GM12878 (cell line): ENCODE results near the gene ZNF777. TPM values are rescaled to one million over a fixed set of nuclear protein-coding genes. Genes with fewer than 3 reads are reported as not detected.

Experiments
- ATAC-seq: fragments of 200-7000 bp; cut with Tn5 transposase; 3 replicates; pipeline ENCODE4 v1.9.1; 2020; ENCODE audit warnings: mild to moderate bottlenecking, moderate library complexity
- BruUV-seq: library from RNA; stranded (reverse); fragments of 400-500 nt; replicated peaks from 2 replicates; lab custom pipeline; 2021; lab: Mats Ljungman, UMichigan
- CTCF ChIA-PET: fragments of 300-600 bp; sonication (Branson Sonifier 250); formaldehyde crosslinking; extraction: SDS; loops from one replicate; lab custom pipeline; 2021; ENCODE audit warnings: inconsistent platforms; lab: Yijun Ruan, JAX
- POLR2A ChIA-PET: fragments of 350-600 bp; formaldehyde crosslinking; extraction: SDS; loops from one replicate; lab custom pipeline; 2021; ENCODE audit warnings: inconsistent platforms; lab: Charles Lee
- RAD21 ChIA-PET: fragments of 300-600 bp; sonication (Branson Sonifier 250); formaldehyde crosslinking; loops from one replicate; lab custom pipeline; 2023; ENCODE audit warnings: antibody characterized with exemption; ENCODE audit not compliant: unreplicated experiment; lab: Charles Lee
- SMC1A ChIA-PET: fragments of 300-600 bp; sonication (Branson Sonifier 250); formaldehyde crosslinking; loops from one replicate; lab custom pipeline; 2023; ENCODE audit not compliant: unreplicated experiment, uncharacterized antibody; lab: Charles Lee
- DNase-seq: peaks from one replicate; pipeline ENCODE4 v3.0.0-alpha.2; 2011; ENCODE audit warnings: low read depth, low spot score
- FAIRE-seq: peaks from 3 replicates; lab custom pipeline; 2011; peaks lifted over from hg19 to GRCh38; lab: Jason Lieb, UNC
- H2AFZ ChIP-seq: 2 replicates; pipeline ENCODE4 v1.6.0; 2011; ENCODE audit warnings: low read depth, low read length, control low read depth; ENCODE audit not compliant: control insufficient read depth
- H3K27ac ChIP-seq: 2 replicates; pipeline ENCODE4 v1.5.1; 2011; ENCODE audit warnings: control low read depth; ENCODE audit not compliant: control insufficient read depth, insufficient read depth
- H3K27me3 ChIP-seq, 2 experiments: replicated peaks in 1 of 2; 2 replicates each; pipeline versions ENCODE4 v1.6.0 to v1.6.1; 2011; ENCODE audit warnings: low read length in 1 of 2; ENCODE audit not compliant: control insufficient read depth in 2 of 2, insufficient read depth in 2 of 2
- H3K36me3 ChIP-seq, 2 experiments: 2 replicates each; pipeline ENCODE4 v1.5.1; 2011; ENCODE audit warnings: low read length in 1 of 2; ENCODE audit not compliant: control insufficient read depth in 2 of 2, insufficient read depth in 2 of 2
- H3K4me1 ChIP-seq: 2 replicates; pipeline ENCODE4 v1.6.1; 2011; ENCODE audit warnings: mild to moderate bottlenecking, low read length, moderate library complexity, mixed read lengths; ENCODE audit not compliant: control insufficient read depth, insufficient read depth
- H3K4me2 ChIP-seq: 2 replicates; pipeline ENCODE4 v1.6.0; 2011; ENCODE audit warnings: control low read depth; ENCODE audit not compliant: control insufficient read depth, insufficient read depth
- H3K4me3 ChIP-seq: fragments of 200-600 bp; sonication (generic); 2 replicates; pipeline ENCODE4 v1.5.1; 2016
- H3K79me2 ChIP-seq: 2 replicates; pipeline ENCODE4 v1.6.0; 2011; ENCODE audit warnings: low read length; ENCODE audit not compliant: control insufficient read depth, insufficient read depth
- H3K9ac ChIP-seq: 2 replicates; pipeline ENCODE4 v1.8.0; 2011; ENCODE audit warnings: low read length, control low read depth, mixed read lengths; ENCODE audit not compliant: control insufficient read depth, insufficient read depth
- H3K9me3 ChIP-seq: replicated peaks from 3 replicates; pipeline ENCODE4 v1.5.1; 2011; ENCODE audit warnings: mild to moderate bottlenecking, low read length; ENCODE audit not compliant: control insufficient read depth, insufficient read depth
- H4K20me1 ChIP-seq: 2 replicates; pipeline ENCODE4 v1.6.0; 2011; ENCODE audit not compliant: control insufficient read depth, insufficient read depth
- CBX5 ChIP-seq: sonication (generic); IDR thresholded peaks from 2 replicates; pipeline ENCODE4 v1.6.1; 2016; ENCODE audit warnings: low read depth, moderate library complexity, mild to moderate bottlenecking, inconsistent platforms
- HCFC1 ChIP-seq: fragments of 150-350 bp; IDR thresholded peaks from 2 replicates; pipeline ENCODE4 v1.6.1; 2014; ENCODE audit warnings: low read length
- IKZF2 ChIP-seq, 2 experiments: fragments of 450-650 bp; IDR thresholded peaks; 2 replicates each; pipeline ENCODE4 v1.6.1; 2017; ENCODE audit warnings: mild to moderate bottlenecking in 2 of 2, moderate library complexity in 2 of 2
- IRF5 ChIP-seq: fragments of 450-650 bp; IDR thresholded peaks from 2 replicates; pipeline ENCODE4 v1.6.1; 2017; ENCODE audit warnings: borderline replicate concordance
- MLLT1 ChIP-seq: fragments of 450-650 bp; IDR thresholded peaks from 2 replicates; pipeline ENCODE4 v1.6.1; 2016; ENCODE audit warnings: mild to moderate bottlenecking
- MYB ChIP-seq: fragments of 150-350 bp; IDR thresholded peaks from 2 replicates; pipeline ENCODE4 v1.6.1; 2014; ENCODE audit warnings: mild to moderate bottlenecking, low read depth, low read length, borderline replicate concordance
- NR2C1 ChIP-seq: fragments of 450-650 bp; IDR thresholded peaks from 2 replicates; pipeline ENCODE4 v1.6.1; 2017; ENCODE audit warnings: antibody characterized with exemption, mild to moderate bottlenecking, moderate library complexity
- PML ChIP-seq: IDR thresholded peaks from 2 replicates; pipeline ENCODE4 v1.6.1; 2012; ENCODE audit warnings: low read length, inconsistent platforms
- SIN3A ChIP-seq: IDR thresholded peaks from 2 replicates; pipeline ENCODE4 v1.6.1; 2012; ENCODE audit warnings: low read depth, low read length, improper control_type of control experiment
- SREBF1 ChIP-seq: IDR thresholded peaks from 2 replicates; pipeline ENCODE4 v1.6.1; 2012; ENCODE audit warnings: mild to moderate bottlenecking, low read length
- TAF1 ChIP-seq: IDR thresholded peaks from 2 replicates; pipeline ENCODE4 v1.6.1; 2011; ENCODE audit warnings: mild to moderate bottlenecking, low read depth, low read length, borderline replicate concordance
- WRNIP1 ChIP-seq: IDR thresholded peaks from 2 replicates; pipeline ENCODE4 v1.6.1; 2011; ENCODE audit warnings: low read depth, low read length, improper control_type of control experiment, borderline replicate concordance
- ZBTB40 ChIP-seq: fragments of 450-650 bp; IDR thresholded peaks from 2 replicates; pipeline ENCODE4 v1.6.1; 2016; ENCODE audit warnings: mild to moderate bottlenecking, moderate library complexity, borderline replicate concordance
- ZNF592 ChIP-seq: fragments of 450-650 bp; IDR thresholded peaks from 2 replicates; pipeline ENCODE4 v1.6.1; 2017; ENCODE audit warnings: mild to moderate bottlenecking, moderate library complexity
- ZSCAN29 ChIP-seq: fragments of 450-650 bp; IDR thresholded peaks from 2 replicates; pipeline ENCODE4 v1.6.1; 2017; ENCODE audit warnings: mild to moderate bottlenecking, moderate library complexity
- WGBS: methylation state at CpG from one replicate; pipeline ENCODE4 v1.1.6; 2016; ENCODE audit warnings: low lambda C conversion rate; ENCODE audit not compliant: insufficient replicate concordance, insufficient coverage; ENCODE audit errors: missing lambda C conversion rate; 5-methylcytosine and 5-hydroxymethylcytosine counted together
- in situ Hi-C: fragments of 300-500 bp; cut with MboI; formaldehyde crosslinking; loops from 9 replicates; pipeline ENCODE4 v1.14.3; 2018; ENCODE audit warnings: mixed read lengths
- intact Hi-C: fragments of 100-400 bp; cut with micrococcal nuclease; formaldehyde crosslinking; loops from one replicate; pipeline ENCODE4 v1.14.2; 2022; ENCODE audit not compliant: unreplicated experiment
- polyA plus RNA-seq, 11 experiments: library from polyadenylated mRNA; depleted of rRNA in 4 of 11; unstranded in 6 of 11; stranded (reverse) in 5 of 11; fragments of >200 nt; fragmentation: Nextera tagmentation in 4 of 11; fragmentation: Illumina TruSeq in 1 of 11; extraction: Ambion mirVana in 4 of 11; extraction: Trizol in 1 of 11; gene quantifications; 1 replicate in 1 of 11; 2 replicates in 10 of 11; pipeline versions ENCODE4 v1.2.1 to v1.2.3, GENCODE V29; 2011 to 2016; ENCODE audit warnings: inconsistent platforms in 2 of 11, missing spikeins in 2 of 11, low read depth in 1 of 11
- total RNA-seq, 4 experiments: library from RNA; depleted of rRNA in 3 of 4; stranded (reverse); fragments of >200 nt in 3 of 4; fragmentation: Illumina TruSeq in 1 of 4; extraction: Trizol in 1 of 4; gene quantifications; 2 replicates each; pipeline versions ENCODE4 v1.2.1 to v1.2.3, GENCODE V29; 2013 to 2021

ZNF777 gene
- total and polyA plus RNA-seq, 10 of the 15 experiments (the other 5 are each of a cell fraction or from before 2014, with no cell fraction given): 0.03 to 16.0 (median 3.7) TPM

GRCh38 chr7:149444287-149444686, 16.6 kb downstream of the ZNF777 start:
- SMC1A ChIA-PET: no interaction called here
- POLR2A ChIA-PET: no interaction called here
- DNase-seq (no peak), FAIRE-seq (no peak), ATAC-seq (no peak)
- CTCF ChIA-PET: interaction anchor here (0.6 kb wide), 1 partner anchor 33 kb away, joined by 3 read pairs; no protein-coding TSS in a partner anchor
- WGBS: 79% methylated on average over 6 of the region's 6 CpGs
- no TSS peak for BruUV-seq
- H3K27me3 ChIP-seq: no peaks in the 10 kb centered on the region
- no peaks in the 10 kb centered on the region for H3K79me2 ChIP-seq
- H3K36me3 ChIP-seq: peaks cover 4 to 8% of the 10 kb centered on the region in 2 experiments; a peak in 3 of 4 replicates
- H3K27ac ChIP-seq: no peak overlapping the region
- in situ Hi-C loops (no loop called here), intact Hi-C loops (no loop called here)
- no peaks in the 10 kb centered on the region for H4K20me1 ChIP-seq
- no peak overlapping the region for H2AFZ ChIP-seq
- H3K9me3 ChIP-seq: no peaks in the 10 kb centered on the region
- H3K9ac ChIP-seq: no peak overlapping the region
- no peaks in the 10 kb centered on the region for H3K4me1 ChIP-seq
- RAD21 ChIA-PET: no interaction called here
- H3K4me3 ChIP-seq: no peak overlapping the region
- H3K4me2 ChIP-seq: no peak overlapping the region
- TF ChIP-seq MLLT1 (no peak), ZBTB40 (no peak), MYB (no peak), WRNIP1 (no peak), NR2C1 (no peak), ZSCAN29 (no peak), SREBF1 (no peak), SIN3A (no peak), TAF1 (no peak), HCFC1 (no peak), CBX5 (no peak), ZNF592 (no peak), IKZF2 (IDR thresholded peaks at IDR 0.05) (no peak), PML (no peak), IRF5 (no peak)
